ENCODE data around the gene NPHP4.
"Not testable (repeated sequence)": the region's sequence is repeated elsewhere in the genome, so short reads cannot be mapped to it uniquely, and the experiment has no call there.

The NPHP4 gene

DNA sequence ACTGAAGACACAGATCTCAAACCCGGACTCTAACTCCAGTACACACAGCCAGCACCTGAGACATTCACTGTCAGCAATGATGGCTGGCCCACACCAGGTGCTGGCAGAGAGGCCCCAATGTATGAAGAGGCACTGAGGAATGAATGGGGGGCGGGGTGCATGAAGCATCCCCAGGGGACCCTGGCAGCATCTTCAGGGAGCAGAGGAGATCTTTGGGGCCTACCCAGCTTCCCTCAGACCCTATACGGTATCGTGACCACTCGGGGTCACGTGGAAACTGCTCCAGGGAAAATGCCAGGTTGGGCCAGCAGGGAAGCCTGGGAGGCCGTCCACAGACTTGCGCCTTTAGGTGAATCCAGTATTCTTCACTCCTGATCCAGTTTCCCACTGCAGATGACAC lies 84.3 kb downstream of the NPHP4 start:
- no peak for DNase-seq

DNA sequence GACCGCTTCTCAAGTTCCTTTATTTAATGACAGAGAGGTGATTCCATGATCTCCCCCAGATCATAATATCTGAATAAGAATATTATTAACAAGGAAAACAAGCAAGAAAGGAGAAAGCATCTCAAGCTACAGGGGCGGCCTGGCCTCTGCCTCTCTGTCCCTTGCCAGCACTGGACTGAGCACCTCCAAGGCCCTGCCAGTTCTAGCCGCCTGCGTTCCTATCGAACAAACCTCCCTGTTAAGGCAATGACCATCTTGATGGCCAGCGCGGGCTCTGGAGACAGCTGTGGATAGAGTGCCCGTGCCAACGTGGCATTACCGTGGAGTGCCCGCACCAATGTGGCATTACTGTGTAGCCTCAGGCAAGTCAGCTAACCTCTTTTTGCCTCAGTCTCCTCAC lies 84.8 kb downstream of the NPHP4 start:
- DNase-seq: no peak

DNA sequence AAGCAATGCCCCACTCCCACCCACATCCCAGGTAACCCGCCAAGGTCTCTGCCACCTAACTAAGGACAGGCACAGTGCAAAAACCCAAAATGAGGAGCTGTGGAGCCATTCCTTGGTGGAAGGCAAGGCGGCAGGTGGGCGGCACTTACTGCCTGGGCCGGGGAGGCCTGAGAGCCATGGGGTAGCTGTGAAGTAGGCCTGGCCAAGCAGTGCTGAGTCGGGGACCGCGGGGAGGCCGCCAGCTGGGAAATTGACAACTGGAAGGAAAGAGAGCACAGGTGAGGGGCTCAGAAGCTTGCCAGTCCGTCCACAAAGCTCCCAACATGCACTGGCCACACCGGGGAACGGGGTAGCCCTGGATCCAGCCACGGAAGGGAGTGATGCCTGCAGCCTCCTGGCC lies 85.3 kb downstream of the NPHP4 start:
- DNase-seq: no peak

DNA sequence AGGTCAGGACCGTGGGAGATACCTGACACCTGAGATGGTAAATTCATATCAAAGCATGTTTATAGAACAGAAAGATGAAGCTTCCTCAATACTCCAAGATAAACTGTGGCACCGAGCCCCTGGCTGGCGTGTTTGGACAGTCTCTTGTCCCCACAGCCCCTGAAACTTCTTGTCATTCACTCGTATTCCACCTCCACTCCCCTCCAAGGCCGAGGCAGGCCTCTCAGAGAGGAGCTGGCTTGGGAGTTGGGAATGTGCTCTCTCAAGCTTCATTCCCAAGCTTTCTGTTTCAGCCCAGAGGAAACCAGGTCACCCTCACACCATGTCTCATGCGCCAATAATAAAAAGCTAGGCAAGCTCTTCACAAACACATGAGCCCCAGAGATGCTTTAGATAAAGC lies 86.1 kb downstream of the NPHP4 start:
- no peak for DNase-seq

DNA sequence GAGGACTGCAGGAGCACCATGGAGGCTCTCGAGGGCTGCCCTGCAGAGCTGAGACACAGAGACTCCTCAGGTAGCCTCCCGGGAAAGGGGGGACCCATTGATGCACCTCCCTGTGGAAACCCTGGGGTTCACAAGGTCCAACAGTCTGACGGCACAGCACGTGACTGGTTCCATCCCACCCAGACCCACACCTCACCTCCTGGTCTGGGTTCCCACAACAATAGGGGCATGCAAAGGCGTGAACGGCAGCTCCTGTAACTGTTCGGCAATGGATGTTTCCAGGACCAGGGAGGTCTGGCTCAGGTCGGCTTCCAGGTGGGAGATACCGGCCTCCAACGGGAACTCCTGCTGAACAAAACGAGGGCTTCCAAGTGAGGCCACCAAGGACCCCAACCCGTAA lies 86.8 kb downstream of the NPHP4 start:
- DNase-seq: no peak

DNA sequence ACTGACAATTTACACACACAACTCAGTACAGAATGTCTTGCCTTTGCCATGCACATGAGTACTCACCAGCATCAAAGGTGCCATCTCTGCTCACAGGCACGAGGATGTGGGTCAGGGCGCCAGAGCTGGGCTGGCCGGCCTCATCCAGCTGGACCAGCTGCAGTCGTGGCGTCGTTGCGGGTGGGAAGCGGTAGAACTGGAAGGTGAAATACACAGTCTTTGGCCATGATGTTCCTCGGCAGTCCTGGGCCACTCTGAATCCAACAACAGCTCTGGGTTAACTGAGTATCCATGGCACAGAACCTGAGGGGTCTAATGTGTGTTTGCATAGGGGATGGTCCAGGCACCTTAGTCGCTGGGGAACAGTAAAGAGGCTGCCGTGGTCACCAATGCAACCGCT lies 87.7 kb downstream of the NPHP4 start:
- no peak for DNase-seq

DNA sequence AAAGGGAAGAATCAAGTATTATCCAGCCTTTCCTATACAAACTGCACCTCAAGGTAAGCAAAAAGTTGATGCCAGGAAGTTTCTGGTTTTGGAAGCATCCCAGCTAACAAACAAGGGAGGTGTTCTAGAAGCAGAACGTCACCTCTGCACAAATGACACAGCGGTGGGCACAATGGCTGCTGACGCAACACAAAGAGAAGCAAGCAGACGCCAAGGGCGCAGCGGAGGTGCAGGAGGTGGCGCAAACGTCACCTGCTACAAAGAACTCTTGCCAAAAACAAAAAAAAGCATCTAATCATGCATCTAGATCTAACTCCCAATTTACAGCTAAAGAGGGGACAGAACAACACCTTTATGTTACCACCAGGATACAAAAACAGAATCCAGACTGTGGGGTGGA lies 88.5 kb downstream of the NPHP4 start:
- no peak for DNase-seq

DNA sequence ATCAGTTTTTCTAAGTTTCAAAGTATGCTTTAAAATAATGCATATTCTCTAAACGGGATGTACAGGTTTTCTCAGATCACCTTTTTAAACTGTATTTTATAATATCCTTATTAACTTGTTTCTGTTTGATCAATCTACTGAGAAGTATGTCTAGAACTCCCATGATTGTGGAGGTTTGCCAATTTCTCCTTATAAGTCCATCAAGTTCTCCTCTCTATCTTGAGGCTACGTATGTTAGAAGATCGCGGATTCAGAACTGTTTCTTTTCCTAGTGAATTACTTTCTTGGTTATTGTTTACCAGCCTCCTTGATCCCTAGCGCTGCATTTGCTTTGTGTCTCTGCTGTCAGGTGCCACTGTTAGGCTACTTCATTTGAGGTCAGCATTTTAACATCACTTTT lies 89.2 kb downstream of the NPHP4 start:
- no peak for DNase-seq

DNA sequence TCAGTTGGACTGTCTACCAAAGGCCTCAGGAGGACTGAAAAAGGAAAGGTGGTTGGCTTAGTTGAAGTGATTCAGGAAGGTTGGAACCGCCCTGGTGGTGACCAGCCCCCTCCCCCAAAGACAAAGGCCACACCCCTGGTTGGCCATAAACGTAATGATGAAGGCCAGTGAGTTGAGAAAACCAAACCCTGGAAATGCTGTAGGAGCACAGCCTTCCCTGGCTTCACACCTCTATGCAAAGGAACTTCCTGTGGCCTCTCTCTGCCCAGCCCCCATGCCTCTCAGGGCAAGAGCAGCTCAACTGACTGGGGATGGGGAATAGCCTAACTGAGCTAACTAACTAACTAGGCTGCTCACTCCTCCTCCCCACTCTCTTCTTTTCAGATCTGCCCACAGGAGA lies 90.4 kb downstream of the NPHP4 start:
- no peak for DNase-seq

DNA sequence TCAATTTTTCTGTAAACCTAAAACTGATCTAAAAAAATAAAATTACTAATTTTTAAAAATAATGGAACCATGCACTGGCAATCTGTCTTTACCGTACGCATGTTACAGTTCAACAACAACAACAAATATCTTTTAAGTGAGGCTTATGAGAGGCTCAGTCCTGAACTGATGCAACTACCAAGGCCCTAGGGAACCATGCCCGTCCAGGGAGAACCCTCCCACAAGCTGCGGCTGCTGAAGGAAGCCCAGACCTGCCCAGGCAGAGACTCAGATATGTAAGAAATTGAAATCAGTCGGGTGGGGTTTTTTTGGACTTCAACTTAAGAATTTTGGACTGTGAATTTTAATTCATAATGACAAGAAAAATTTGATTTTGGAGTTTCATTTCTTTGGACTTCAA lies 91.1 kb downstream of the NPHP4 start:
- DNase-seq: no peak

DNA sequence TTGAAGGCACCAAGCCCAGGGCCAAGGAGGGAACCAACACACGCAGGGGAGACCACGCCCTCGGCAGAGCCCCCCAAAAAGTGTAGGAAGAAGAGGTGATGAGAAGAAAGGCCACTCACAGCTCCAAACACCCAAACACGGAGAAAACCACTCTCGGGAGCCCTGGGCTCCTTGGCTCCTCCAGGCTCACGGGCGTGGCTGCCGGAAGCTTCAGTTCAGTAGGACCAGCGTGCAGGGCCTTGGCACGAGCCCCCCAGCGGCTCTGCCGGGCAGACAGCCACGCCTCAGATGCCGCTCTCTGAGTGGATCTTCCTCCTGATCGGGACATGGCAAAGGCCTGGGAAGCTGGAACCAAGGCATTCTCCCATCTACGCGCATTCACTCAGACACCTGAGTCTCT lies 94.0 kb downstream of the NPHP4 start:
- no peak for DNase-seq

DNA sequence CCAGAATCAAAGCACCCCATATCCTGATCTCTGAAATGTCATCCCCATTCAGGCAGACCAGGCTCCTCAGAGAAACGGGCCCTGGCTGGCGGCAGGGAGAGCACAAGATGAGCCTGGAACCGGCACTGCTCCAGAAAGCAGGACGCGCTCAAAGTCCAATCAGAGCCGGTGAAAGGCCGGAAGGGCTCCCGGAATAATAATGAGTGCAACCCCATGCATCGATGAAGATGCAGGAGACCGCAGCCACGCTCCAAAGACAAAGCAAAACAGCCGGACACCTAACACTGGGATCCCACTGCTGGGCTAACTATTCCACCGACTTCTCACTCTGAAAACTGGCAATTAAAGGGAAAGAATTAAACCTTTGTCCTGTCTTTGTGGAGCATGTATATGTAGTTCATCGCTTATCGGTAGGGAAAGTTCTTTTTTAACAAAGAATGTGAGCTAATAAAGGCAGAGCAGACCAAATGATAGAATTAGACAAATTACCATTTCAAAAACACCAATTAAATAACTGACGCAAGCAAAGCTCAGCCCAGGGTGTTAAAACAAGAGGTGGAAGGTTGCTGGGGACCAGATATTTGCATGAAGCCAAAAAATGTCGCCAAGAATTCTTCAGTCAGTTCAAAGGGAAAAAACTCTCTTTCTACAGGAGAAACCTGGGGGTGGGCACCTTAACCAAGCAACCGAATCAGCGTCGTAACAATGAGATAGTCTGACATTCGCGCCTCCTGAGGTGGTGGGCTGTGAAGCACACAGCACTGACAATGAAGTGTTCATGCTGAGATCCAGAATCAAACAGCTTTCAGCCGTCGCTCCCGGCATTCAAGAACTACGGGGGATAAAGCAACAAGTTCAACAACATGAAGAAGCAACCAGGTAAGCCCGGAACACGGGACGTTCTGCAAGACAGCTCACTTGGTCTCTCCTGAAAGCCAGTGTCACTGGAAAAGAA lies 95.2 kb downstream of the NPHP4 start:
- DNase-seq: no peak

DNA sequence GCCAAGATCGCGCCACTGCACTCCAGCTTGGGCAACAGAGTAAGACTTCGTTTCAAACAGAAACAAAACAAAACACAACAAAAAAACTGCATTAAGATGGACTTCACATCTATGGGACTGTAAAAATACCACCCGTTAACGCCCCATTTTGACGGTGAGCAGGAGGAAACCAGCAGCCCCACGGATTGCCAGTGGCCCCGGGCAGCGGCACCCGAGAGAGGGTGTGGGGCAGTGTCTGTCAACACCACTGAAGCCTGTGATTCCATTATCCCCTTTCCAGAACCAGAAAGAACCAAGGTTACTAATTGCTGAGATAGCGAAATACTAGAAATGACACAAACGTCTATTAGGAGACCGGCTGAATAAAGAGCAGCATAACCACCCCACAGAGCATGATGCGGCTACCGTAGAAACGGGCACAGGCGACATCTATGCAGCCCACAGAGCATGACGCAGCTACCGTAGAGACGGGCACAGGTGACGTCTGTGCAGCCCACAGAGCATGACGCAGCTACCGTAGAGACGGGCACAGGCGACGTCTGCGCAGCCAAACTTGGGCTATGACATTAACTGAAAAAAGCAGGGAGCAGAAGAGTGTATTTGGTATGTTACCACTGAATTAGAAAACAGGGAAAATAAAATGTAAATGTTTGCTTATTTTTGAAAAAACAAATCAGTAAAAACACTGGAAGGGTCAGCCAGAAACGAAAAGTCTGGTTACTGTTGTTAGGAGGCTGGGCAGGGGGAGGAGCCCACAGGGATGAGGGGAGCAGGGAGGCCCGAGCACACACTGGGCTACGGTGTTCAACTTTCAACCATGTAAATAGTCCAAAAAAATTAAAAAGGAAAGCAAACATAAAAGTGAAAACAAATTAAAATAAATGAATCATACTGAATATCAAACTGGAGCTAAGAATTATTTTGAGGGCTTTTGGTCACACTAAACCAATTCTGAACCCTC lies 96.5 kb downstream of the NPHP4 start:
- DNase-seq: no peak

DNA sequence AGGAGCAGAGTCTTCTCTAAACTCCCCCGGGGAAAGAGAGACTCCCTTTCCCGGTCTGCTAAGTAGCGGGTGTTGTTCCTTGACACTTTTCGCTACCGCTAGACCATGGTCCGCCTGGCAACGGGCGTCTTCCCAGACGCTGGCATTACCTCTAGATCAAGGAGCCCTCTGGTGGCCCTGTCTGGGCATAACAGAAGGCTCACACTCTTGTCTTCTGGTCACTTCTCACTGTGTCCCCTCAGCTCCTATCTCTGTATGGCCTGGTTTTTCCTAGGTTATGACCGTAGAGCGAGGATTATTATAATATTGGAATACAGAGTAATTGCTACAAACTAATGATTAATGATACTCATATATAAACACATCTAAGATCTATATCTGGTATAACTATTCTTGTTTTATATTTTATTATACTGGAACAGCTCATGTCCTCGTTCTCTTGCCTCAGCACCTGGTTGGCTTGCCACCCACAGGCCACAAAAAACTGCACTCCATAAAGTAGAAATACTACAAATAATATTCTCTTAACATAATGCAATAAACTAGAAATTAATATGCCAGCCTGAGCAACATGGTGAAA lies 98.4 kb downstream of the NPHP4 start:
- DNase-seq: not testable (repeated sequence)

DNA sequence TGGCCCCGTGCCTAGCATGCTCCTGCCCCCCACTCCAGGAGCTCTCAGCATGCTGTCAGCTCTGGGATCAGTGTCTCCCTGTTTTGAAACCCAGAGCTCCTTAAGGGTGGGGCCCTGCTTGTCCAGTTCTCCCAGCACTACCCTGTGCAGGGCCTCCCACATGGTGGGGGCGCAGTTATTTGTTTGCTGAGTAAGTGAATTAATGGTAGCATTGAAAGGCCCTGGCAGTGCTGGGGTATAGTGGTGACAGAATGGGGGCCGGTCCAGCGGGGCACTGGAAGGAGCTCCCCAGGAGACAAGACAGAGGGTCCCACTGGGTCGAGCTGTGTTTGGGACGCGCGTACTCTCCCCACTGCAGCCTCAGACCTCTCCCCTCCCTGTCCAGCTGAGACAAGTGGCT lies 99.9 kb downstream of the NPHP4 start:
- DNase-seq: no peak

DNA sequence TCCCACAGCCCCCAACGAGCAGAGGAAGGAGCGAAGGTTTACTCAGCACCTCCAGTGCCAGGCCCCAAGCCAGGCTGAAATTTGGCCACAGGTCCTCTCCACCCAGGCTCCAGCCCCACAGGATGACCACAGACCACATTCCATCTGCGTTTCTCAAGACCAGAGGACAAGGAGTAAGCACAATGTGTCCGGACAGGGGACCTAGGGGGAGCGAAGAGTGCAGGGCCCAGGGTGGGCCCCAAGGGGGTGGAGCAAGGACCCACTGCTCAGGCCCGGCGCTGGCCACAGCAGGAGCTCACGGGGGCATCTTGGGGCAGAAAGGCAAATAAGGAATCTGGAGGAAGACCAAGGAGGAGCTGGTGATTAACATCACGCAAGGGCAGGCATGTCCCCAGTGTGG lies 100.5 kb downstream of the NPHP4 start:
- DNase-seq: no peak

DNA sequence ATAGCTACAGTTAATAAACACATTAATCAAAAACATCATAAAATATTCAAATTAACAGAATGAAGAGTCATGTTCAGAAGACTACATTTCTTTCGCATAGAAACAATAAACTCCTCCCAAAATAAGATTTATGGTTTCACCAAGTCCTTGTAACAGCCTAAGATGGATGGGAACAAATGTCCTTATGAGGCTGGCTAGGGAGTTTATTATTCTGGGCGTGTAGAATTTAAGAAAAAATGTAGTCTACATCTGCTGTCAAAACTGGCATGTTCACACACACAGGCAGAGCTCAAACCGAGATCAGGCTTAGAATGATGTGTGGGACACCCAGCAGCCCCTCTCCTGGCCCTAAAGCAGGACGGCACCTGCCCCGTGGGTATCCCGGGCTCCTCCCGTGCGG lies 101.1 kb downstream of the NPHP4 start:
- DNase-seq: no peak

DNA sequence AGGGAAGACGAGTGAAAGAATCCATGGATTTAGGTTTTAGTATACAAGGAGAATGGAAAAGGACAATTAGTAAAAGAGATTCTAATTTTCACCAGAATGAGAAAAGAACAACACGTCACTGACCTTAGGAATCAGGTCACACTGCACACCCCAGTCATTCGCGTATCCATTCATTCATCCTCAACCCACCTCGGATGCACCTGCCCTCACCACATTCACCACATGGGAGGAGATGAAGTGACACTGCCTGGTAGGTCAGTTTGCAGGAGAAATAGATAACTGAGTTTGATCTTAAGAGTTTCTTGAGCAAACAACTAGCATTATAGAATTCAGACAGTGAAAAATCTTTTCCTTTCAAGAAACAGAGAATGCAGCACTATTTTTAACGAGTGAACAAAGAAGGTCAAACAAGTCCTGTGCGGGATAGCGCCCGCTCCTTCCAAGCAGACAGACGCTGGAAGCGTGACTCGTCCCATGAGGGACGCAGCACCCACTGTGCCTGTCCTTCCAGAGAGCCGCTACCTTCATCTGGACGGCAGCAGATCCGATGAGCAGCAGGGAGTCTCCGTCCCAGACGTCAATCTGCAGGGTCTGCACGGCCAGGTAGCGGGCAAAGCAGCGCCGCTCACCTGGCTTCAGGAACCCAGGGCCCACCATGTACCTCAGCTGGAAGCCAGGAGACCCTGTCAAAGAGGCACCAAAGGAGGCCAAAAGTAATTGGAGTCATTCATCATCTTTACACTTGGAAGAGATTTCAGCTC lies 101.7 kb downstream of the NPHP4 start:
- no peak for DNase-seq

DNA sequence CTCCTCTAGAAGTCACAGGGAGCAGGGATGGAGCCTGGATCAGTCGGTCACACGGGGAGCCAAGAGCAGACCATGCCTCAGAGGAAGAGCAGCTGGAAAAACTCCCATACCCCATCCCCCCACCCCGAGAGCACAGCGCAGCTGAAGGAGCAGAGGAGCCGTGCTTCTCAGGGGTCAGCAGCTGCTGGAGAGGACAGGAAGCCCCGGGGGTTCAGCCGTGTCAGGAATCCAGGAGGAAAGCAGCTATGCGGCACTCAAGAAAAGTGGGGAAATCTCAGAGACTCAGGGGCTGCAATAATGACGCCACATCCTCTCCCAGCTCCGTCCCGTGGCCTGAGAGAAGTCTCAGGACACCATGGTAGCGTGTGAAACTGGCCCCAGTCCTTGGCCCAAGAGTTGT lies 102.3 kb downstream of the NPHP4 start:
- DNase-seq: no peak

DNA sequence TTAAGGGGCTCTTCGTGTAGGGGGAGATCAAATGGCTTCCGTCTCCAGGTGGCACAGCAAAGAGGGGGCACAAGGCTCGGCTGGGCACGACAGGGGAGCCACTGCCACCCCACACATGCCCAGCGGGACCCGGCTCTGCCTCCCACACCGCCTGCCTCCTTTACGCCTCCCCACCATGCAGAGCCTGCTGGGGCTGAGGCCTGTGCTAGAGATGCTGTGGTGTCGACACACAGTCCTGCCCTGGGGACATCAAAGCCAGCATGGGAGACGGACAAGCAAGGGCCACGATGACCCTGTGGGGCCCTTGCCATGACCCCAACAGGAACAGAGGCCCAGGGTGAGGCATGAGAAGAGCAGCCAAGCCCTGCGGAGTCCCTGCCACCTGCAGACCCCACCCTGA lies 102.8 kb downstream of the NPHP4 start:
- no peak for DNase-seq

DNA sequence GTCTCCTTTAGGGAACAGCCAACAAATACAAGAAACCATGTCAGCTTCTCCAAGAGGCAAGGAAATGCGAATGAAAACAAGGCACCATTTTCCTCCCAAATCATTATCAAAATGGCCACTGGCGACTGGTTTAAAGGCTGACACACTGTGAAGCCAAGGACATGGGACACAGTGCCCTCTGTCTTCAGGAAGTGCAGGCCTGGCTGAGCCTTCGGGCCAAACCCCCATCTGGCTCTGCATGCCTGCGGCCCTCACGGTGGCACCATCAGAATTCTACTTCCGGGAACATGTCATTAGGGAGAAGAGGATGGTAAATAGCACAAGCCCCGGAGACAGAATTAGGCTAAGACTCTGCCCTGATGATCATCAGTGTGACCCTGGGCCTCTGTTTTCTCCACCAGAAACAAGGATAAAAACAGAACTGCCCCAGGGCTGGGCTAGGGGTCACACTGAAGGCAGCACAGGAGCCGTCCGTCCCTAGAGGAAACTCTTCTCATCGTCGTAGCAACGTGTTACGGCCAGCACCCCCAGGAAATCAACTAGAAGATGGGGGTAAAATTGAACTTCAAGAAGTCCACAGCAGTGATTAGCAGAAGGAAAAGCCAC lies 103.5 kb downstream of the NPHP4 start:
- no peak for DNase-seq

DNA sequence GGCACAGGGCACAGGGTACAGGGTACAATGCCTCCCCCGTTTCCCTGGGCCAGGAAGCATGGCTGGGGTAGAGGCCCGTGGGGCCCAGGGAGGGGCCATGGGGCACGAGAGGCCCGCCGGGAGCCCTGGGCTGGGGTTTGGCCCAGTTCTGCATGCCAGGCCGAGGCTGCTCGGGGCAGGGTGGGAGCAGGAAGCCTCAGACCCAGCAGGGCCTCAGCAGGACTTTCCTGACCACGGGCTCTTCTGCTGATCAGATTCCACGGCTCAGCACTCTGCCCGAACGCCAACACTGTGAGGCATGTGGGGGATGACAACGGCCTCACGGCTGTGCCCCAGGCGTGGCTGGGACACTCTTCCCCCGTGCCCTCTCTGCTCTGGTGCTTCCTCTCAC lies 104.3 kb downstream of the NPHP4 start:
- DNase-seq: no peak
